Endothelial cell of umbilical vein (primary cell): ENCODE data around the gene TET2. TPM values are rescaled to one million over a fixed set of nuclear protein-coding genes. Genes with fewer than 3 reads are reported as not detected.

Source experiments
- BruUV-seq: library from RNA; stranded (reverse); fragments of 400-500 nt; replicated peaks from 2 replicates; lab custom pipeline; 2021; lab: Mats Ljungman, UMichigan
- CTCF ChIA-PET: fragments of 300-600, 350-600 bp; sonication (Branson Sonifier 250); formaldehyde crosslinking; loops from one replicate; lab custom pipeline; 2021; ENCODE audit warnings: antibody characterized with exemption, inconsistent platforms; lab: Charles Lee
- POLR2A ChIA-PET: fragments of 300-600, 350-600 bp; sonication (Branson Sonifier 250); formaldehyde crosslinking; loops from one replicate; lab custom pipeline; 2021; ENCODE audit warnings: antibody characterized with exemption, inconsistent platforms; lab: Charles Lee
- DNase-seq: peaks from one replicate; pipeline ENCODE4 v3.0.0-alpha.2; 2011; ENCODE audit warnings: low read depth, low spot score
- FAIRE-seq: peaks from 2 replicates; lab custom pipeline; 2011; peaks lifted over from hg19 to GRCh38; lab: Jason Lieb, UNC
- H2AFZ ChIP-seq: 2 replicates; pipeline ENCODE4 v1.6.0; 2012; ENCODE audit warnings: low read depth, low read length, control low read depth, inconsistent platforms
- H3K27ac ChIP-seq: 2 replicates; pipeline ENCODE4 v1.5.1; 2011; ENCODE audit warnings: low read depth, mild to moderate bottlenecking, control low read depth, low read length, moderate library complexity; ENCODE audit not compliant: insufficient read depth
- H3K27me3 ChIP-seq, 2 experiments: 2 replicates each; pipeline versions ENCODE4 v1.6.0 to v1.6.1; 2011; ENCODE audit warnings: low read length in 2 of 2, mixed read lengths in 1 of 2; ENCODE audit not compliant: control insufficient read depth in 2 of 2, insufficient read depth in 2 of 2
- H3K36me3 ChIP-seq, 2 experiments: 2 replicates in 1 of 2; 3 replicates in 1 of 2; pipeline ENCODE4 v1.5.1; 2011; ENCODE audit warnings: low read length in 2 of 2, mild to moderate bottlenecking in 1 of 2, moderate library complexity in 1 of 2; ENCODE audit not compliant: control insufficient read depth in 2 of 2, insufficient read depth in 2 of 2; ENCODE audit errors: extremely low read depth in 1 of 2
- H3K4me1 ChIP-seq: 3 replicates; pipeline ENCODE4 v1.5.1; 2011; ENCODE audit warnings: mild to moderate bottlenecking, low read length; ENCODE audit not compliant: control insufficient read depth, insufficient read depth; ENCODE audit errors: extremely low read depth
- H3K4me2 ChIP-seq: 2 replicates; pipeline ENCODE4 v1.6.1; 2011; ENCODE audit warnings: low read length, control low read depth, mixed read lengths; ENCODE audit not compliant: insufficient read depth
- H3K4me3 ChIP-seq, 3 experiments: fragments of 200-600 bp in 1 of 3; sonication (generic), shearing (Covaris generic) in 1 of 3; replicated peaks in 1 of 3; 2 replicates each; pipeline ENCODE4 v1.5.1; 2011 to 2016; ENCODE audit warnings: control low read depth in 3 of 3, low read length in 3 of 3, mild to moderate bottlenecking in 2 of 3, inconsistent platforms in 1 of 3, low read depth in 1 of 3, moderate library complexity in 1 of 3; ENCODE audit not compliant: insufficient read depth in 1 of 3
- H3K79me2 ChIP-seq: 2 replicates; pipeline ENCODE4 v1.6.0; 2012; ENCODE audit warnings: low read length, inconsistent platforms; ENCODE audit not compliant: control insufficient read depth, insufficient read depth
- H3K9ac ChIP-seq: replicated peaks from 2 replicates; pipeline ENCODE3; 2011; ENCODE audit warnings: low read length, control low read depth; ENCODE audit not compliant: insufficient read depth; ENCODE audit errors: extremely low read depth
- H3K9me1 ChIP-seq: replicated peaks from 3 replicates; pipeline ENCODE4 v1.6.0; 2011; ENCODE audit warnings: mild to moderate bottlenecking, low read length; ENCODE audit not compliant: control insufficient read depth, insufficient read depth; ENCODE audit errors: extremely low read depth
- H3K9me3 ChIP-seq: replicated peaks from 2 replicates; pipeline ENCODE4 v1.5.1; 2012; ENCODE audit warnings: low read length, inconsistent platforms; ENCODE audit not compliant: control insufficient read depth, insufficient read depth
- H4K20me1 ChIP-seq: replicated peaks from 2 replicates; pipeline ENCODE3; 2011; ENCODE audit warnings: mild to moderate bottlenecking, low read length; ENCODE audit not compliant: control insufficient read depth, insufficient read depth; ENCODE audit errors: extremely low read depth
- EZH2 ChIP-seq: IDR thresholded peaks from 2 replicates; pipeline ENCODE4 v1.6.1; 2012; ENCODE audit warnings: borderline replicate concordance, low read depth, mild to moderate bottlenecking, moderate library complexity, low read length, inconsistent platforms; ENCODE audit not compliant: severe bottlenecking
- FOS ChIP-seq: IDR thresholded peaks from 2 replicates; pipeline ENCODE4 v1.6.1; 2011; ENCODE audit warnings: mild to moderate bottlenecking, low read length, moderate library complexity, borderline replicate concordance; ENCODE audit not compliant: insufficient read depth
- POLR2AphosphoS5 ChIP-seq: IDR thresholded peaks from 2 replicates; pipeline ENCODE4 v1.6.1; 2012; ENCODE audit warnings: low read depth, mild to moderate bottlenecking, control low read depth, low read length, moderate library complexity; ENCODE audit not compliant: insufficient read depth
- dilution Hi-C: fragments of 300-500 bp; cut with MboI; formaldehyde crosslinking; loops from one replicate; pipeline ENCODE4 v1.15.0; 2019; ENCODE audit warnings: low sequenced_read_pairs; ENCODE audit not compliant: extremely low pct_ligation_motif_present
- intact Hi-C: fragments of 100-400 bp; cut with micrococcal nuclease; formaldehyde crosslinking; loops from one replicate; pipeline ENCODE4 v1.10.0; 2022
- polyA plus RNA-seq, 4 experiments: library from polyadenylated mRNA; depleted of rRNA in 3 of 4; stranded (reverse) in 3 of 4; unstranded in 1 of 4; fragments of >200 nt; gene quantifications; 2 replicates each; pipeline versions ENCODE4 v1.2.1 to v1.2.3, GENCODE V29; 2011 to 2012; ENCODE audit warnings: missing spikeins in 1 of 4
- total RNA-seq: library from RNA; stranded (reverse); gene quantifications from 2 replicates; pipeline ENCODE4 v1.2.3, GENCODE V29; 2021
- TF ChIP-seq, protein P1 (sequence below), 2 donors: IDR thresholded peaks; 1 replicate in 1 of 2; 2 replicates in 1 of 2; pipeline ENCODE4 v1.5.1; 2011; ENCODE audit warnings: low read length in 2 of 2, mild to moderate bottlenecking in 2 of 2, moderate library complexity in 2 of 2, control low read depth in 1 of 2, inconsistent platforms in 1 of 2, low read depth in 1 of 2; ENCODE audit not compliant: insufficient read depth in 1 of 2; ENCODE audit errors: extremely low read depth in 1 of 2
- TF ChIP-seq, protein P2 (sequence below): IDR thresholded peaks from 2 replicates; pipeline ENCODE4 v1.6.1; 2011; ENCODE audit not compliant: insufficient read depth, insufficient read length

The TET2 gene
- total and polyA plus RNA-seq, 2 donors (not counting 3 experiments of a cell fraction or from before 2014, with no cell fraction given), result 4.8 to 17.5 TPM

DNA sequence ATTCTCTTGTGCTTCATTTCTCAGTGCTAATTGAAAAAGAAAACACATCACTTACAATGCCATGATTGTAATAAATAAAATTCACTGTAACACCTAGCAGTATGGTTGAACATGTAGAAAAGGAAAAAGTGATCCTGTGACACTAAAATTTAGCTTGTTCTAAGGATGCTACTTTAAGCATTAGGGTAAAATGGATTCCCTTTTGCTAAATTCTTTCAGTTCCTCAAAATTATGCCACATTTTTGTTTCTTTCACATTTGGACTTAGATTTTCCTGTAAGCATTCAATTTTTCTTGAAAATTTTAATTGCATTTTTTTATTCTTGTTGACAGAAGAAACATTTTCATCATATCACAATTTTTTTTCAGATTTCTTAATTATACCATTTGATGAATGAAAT lies 19.4 kb downstream of the TET2 start:
- Histone ChIP-seq H2AFZ (no peak overlapping the region), H3K9ac (no peak overlapping the region), H3K4me1 (no peaks in the 10 kb centered on the region), H3K4me3 (no peak overlapping the region), H4K20me1 (peaks cover 5% of the 10 kb centered on the region), H3K27ac (no peak overlapping the region), H3K79me2 (peaks cover 34% of the 10 kb centered on the region), H3K36me3 (no peaks in the 10 kb centered on the region), H3K9me1 (no peaks in the 10 kb centered on the region), H3K9me3 (no peaks in the 10 kb centered on the region), H3K27me3 (no peaks in the 10 kb centered on the region), H3K4me2 (no peak overlapping the region)
- no peak for TF ChIP-seq EZH2
- TF ChIP-seq, protein P1, sequence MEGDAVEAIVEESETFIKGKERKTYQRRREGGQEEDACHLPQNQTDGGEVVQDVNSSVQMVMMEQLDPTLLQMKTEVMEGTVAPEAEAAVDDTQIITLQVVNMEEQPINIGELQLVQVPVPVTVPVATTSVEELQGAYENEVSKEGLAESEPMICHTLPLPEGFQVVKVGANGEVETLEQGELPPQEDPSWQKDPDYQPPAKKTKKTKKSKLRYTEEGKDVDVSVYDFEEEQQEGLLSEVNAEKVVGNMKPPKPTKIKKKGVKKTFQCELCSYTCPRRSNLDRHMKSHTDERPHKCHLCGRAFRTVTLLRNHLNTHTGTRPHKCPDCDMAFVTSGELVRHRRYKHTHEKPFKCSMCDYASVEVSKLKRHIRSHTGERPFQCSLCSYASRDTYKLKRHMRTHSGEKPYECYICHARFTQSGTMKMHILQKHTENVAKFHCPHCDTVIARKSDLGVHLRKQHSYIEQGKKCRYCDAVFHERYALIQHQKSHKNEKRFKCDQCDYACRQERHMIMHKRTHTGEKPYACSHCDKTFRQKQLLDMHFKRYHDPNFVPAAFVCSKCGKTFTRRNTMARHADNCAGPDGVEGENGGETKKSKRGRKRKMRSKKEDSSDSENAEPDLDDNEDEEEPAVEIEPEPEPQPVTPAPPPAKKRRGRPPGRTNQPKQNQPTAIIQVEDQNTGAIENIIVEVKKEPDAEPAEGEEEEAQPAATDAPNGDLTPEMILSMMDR (IDR thresholded peaks at IDR 0.05; ENCODE audit: extremely low read depth in 1 of 2, insufficient read depth in 1 of 2, low read depth in 1 of 2, low read length in 2 of 2), result no peak
- no peak for TF ChIP-seq FOS
- TF ChIP-seq POLR2AphosphoS5, result no peak
- TF ChIP-seq, protein P2, sequence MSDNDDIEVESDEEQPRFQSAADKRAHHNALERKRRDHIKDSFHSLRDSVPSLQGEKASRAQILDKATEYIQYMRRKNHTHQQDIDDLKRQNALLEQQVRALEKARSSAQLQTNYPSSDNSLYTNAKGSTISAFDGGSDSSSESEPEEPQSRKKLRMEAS, result no peak
- intact Hi-C loops (no loop called here), dilution Hi-C loops (no loop called here)
- CTCF ChIA-PET, result no interaction called here
- POLR2A ChIA-PET, result no interaction called here
- no TSS peak for BruUV-seq
- FAIRE-seq (no peak), DNase-seq (no peak)

DNA sequence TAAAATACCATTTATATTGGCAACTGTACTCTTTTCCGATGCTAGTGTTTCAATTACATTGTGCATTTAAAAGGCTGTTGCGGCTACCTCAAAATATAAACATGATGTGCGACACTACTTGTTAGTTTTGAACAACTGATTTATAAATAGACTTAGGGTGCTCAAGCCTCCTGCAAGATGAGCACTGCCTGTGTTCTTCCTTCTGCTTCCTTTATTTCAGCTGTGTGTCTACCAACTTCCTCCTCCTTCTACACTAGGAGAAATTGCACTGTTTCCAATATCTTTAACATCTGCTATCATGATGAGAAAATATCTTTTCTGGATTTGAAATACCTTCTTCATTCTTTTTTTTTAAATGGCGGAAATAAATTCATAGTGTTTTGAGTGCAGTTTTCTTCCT lies 24.0 kb downstream of the TET2 start:
- Histone ChIP-seq H3K27ac (no peak overlapping the region), H3K9ac (no peak overlapping the region), H2AFZ (no peak overlapping the region), H3K4me2 (no peak overlapping the region), H3K4me3 (no peak overlapping the region), H3K9me3 (no peaks in the 10 kb centered on the region), H3K9me1 (no peaks in the 10 kb centered on the region), H4K20me1 (no peaks in the 10 kb centered on the region), H3K79me2 (peaks cover 31% of the 10 kb centered on the region), H3K27me3 (no peaks in the 10 kb centered on the region), H3K4me1 (no peaks in the 10 kb centered on the region), H3K36me3 (no peaks in the 10 kb centered on the region)
- TF ChIP-seq, protein P2, result no peak
- TF ChIP-seq FOS, result no peak
- no peak for FAIRE-seq
- intact Hi-C loops, result no loop called here
- dilution Hi-C loops, result no loop called here
- no peak for DNase-seq
- ChIA-PET CTCF (no interaction called here), POLR2A (no interaction called here)
- BruUV-seq, result no TSS peak
